Renal cortex interstitium (tissue), 11 donors: ENCODE data around the gene SECTM1. TPM values are rescaled to one million over a fixed set of nuclear protein-coding genes. Genes with fewer than 3 reads are reported as not detected.
A peak's percentile ranks its signal among the peaks of the same experiment; 100 is the strongest.
"Not testable (repeated sequence)": the region's sequence is repeated elsewhere in the genome, so short reads cannot be mapped to it uniquely, and the experiment has no call there.

Experiments used
- DNase-seq, 11 donors: peaks; one replicate each; pipeline ENCODE4 v3.0.0-alpha.2; 2013; ENCODE audit warnings: low read depth in 9 of 11, low spot score in 4 of 11; ENCODE audit errors: extremely low read depth in 1 of 11
- polyA plus RNA-seq, 3 donors: library from polyadenylated mRNA; unstranded; fragments of 120-200 nt; gene quantifications; one replicate each; pipeline ENCODE4 v1.2.1, GENCODE V29; 2013; ENCODE audit not compliant: insufficient read length in 3 of 3

Gene SECTM1
- polyA plus RNA-seq, 3 donors = 1.4 to 2.0 (median 1.8) TPM

DNA sequence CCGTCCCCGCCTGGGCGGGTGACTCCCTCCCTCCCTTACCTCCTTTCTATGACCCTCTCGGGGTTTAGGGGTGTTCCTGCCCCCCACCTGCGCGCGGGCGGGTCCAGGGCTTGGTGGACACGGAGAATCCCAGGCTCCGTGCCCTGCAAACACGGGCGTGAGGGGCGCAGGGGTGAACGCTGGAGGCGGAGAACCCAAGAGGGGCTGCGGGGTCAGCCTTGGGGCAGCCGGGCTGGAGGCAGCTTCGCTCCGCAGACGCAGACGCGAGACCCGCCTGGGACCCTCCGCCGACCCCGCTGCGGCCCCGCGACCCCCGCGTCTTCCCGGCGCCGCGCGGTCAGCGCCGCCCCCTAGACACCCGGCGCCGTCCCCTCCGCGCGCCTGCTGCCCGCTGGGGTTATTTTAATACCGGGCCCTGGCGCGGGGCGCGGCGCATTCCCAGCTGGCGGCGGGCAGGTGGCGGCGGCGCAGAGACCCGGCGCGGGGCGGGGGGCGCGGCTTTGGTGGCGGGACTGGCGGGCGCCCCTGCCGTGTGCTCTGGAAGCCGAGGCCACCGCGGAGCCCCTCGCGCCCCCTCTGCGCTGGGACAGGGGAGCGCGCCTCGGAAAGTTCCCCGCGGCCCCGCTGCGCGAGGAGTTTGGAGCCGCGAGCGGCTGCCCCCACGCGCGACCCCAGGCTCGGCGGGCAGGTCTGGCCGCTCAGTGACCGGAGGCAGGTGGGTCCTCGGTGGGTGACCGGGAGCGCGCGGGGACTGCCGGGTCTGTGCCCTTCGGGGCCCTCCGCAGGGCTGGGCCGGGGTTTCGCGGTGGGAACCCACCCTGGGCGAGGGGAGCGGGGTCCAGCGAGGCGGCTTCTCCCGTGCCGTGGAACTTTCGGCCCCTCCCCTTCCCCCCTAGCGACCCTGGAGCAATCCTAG is 38.0 kb upstream of the SECTM1 start, which contains the start of gene UTS2R:
Gene UTS2R (plus strand): TSS at position 433 of the 916 bp plus-strand sequence. CDS start 2,560 bp downstream, outside the sequence.
- no peak for DNase-seq

DNA sequence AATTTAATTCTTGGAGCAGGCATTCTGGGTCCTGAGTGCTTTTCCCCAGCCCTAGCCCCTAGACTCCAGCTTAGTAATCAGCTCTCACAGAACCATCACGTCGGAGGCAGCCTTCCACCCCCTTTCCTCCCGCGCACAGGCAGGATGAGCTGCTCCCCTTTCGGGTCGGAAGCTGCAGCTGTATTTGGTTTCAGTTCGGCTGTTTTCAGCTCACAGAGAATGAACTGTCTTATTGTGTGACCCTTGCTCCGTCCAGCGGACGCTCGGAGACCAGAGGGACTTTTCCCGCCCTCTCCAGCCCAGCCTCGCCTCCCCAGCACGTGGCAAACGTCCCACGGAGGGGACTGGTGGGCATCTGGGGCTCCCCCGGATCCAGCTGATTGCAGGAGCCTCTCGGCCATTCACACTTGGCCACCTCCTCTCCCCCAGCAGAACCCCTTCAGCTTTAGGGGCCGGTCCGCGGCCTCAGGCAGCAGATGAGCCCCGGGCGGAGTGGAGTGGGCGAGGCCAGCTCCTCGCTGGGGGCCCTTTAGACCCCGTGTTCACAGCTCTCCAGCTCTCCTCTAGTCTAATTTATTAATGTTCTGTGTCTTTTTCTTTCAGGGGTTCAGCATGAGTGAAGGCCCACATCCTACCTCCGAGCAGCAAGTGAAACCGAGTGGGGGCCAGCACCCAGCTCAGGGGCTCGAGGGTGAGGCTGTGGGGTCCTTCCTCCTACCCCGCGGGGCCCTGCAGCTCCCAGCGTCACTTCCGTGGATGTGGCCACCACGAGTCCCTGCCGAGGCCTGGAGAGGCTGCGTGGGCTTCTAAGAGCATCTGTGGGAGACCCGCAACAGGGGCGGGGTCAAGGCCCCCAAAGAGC is 37.1 kb upstream of the SECTM1 start:
- DNase-seq = no peak

GRCh38 chr17:82369211-82369610 is 35.6 kb upstream of the SECTM1 start:
- no peak for DNase-seq

GRCh38 chr17:82367724-82368524 is 34.4 kb upstream of the SECTM1 start:
- DNase-seq = no peak

- DNase-seq = no peak
Measured at GRCh38 chr17:82366749-82367148, 33.2 kb upstream of the SECTM1 start.

GRCh38 chr17:82365606-82366295 is 32.2 kb upstream of the SECTM1 start:
- DNase-seq = no peak

DNA sequence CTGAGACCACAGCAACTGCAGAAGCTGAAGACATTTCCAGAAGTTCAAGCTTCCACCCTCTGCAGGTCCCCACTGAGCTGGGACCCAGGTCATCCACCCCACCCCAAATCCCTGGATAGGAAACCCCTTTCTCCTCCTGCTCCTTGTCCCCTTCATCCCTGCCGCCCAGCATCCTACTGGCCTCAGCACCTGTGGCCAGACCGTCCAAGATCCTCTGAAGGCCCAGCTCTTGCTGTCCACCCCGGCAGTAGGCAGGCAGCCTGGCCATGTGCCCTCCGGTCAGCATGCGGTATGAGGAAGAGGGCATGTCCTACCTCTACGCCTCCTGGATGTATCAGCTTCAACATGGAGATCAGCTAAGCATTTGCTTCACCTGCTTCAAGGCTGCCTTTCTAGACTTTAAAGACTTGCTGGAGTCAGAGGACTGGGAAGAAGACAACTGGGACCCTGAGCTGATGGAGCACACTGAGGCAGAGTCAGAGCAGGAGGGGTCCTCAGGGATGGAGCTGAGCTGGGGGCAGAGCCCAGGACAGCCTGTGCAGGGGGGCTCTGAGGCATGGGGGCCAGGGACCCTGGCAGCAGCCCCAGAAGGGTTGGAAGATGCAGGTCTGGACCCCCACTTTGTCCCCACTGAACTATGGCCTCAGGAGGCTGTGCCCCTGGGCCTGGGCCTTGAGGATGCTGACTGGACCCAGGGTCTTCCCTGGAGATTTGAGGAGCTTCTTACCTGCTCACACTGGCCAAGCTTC is 28.5 kb upstream of the SECTM1 start:
- DNase-seq = no peak

- not testable (repeated sequence) for DNase-seq
Measured at GRCh38 chr17:82359451-82360074, 26.0 kb upstream of the SECTM1 start.

GRCh38 chr17:82358465-82359350 is 25.1 kb upstream of the SECTM1 start, which contains the start of gene TEX19:
Gene TEX19 (plus strand): TSS chr17:82359247. CDS start chr17:82362151, 2,904 bp downstream.
- DNase-seq = no peak

DNA sequence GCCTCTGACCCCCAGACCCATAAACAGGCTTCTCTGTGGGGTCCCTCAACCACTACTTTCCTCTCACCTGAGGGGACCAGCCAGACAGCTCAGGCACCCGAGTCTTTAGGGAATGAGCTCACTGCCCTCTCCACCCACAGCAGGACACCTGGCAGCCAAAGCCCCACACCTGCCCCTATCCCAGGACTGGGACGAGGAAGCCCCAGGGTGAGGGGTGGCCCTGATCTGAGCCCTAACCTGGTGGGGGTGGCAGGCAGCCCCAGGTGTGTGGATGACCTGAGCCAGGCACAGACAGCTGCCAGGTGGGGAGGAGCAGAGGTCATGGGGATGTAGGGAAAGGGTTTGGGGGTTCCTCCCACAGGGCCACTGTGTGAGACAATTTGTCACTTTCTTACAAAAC is 23.8 kb upstream of the SECTM1 start:
- no peak for DNase-seq

DNA sequence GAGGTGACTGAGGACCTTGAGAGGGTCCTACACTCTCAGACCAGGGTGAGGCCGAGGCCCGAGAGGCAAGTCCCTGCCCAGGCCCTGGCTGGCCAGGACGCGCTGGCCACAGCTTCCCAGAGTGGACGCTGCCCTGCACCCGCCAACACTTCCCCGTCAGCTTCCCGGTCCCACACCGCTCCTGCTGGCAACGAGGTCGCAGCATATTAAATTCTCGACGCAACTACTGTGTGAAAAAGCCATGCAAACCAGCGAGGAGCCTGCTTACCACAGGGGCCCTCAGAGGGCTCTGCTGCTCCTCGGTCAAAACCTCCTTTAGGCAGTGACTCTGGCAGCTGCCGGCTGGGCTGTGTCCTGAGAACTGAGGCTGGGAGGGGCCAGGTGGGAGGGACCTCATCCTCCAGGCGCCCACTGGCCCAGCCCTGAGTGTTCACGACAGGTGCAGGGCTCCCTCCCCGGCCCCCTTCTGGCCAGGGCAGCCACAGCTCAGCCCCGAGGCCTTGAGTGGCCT is 23.3 kb upstream of the SECTM1 start:
- no peak for DNase-seq

DNA sequence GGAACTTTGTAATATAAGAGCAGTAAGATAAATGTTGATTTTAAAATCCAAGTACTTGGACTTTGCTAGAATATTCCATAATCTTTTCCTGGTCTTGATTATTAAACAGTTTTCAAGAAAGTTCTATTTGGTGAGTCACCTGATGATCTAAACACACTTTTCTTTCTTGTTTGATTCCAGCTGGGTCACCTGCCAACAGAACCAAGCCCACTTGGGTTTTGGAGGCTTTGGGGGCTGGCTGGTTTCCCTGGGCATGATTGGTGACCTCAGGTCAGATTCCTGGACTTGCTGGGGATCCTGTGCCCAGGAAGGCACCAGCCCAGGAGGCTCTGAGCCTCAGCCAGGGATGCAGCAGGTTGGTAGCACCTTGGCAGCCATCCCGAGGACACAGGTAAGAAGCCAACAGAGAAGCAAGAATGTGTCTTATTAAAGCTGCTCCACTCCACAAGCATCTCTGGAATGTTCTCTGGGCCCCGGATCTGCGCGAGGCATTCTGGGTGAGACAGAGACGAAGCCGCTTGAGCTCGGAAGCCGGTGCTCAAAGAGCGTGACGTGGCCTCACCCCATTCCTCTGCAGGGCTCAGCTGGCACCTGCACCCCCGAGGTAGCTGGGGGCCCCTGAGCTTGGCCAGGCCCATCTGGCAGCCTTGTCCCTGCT is 22.3 kb upstream of the SECTM1 start:
- no peak for DNase-seq

DNA sequence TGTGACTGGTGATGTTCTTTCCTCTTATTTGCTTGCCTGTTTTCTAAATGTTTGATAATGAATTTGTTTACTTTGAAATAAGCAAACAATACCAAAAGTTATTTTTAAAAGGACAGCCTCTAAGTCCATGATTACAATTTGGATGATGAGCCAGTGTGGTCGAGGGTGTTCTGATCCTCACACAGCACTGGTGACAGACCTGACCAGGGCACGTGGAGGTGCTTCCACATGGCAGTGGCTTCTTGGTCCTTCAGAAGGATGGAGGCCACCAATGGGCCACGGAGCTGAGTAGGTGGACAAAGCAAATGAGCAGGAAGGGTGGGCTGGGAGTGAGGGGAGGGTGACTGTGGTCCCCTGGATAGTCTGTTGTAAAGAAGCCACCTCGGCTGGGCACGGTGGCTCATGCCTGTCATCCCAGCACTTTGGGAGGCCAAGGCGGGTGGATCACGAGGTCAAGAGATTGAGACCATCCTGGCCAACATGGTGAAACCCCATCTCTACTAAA is 21.3 kb upstream of the SECTM1 start:
- no peak for DNase-seq

DNA sequence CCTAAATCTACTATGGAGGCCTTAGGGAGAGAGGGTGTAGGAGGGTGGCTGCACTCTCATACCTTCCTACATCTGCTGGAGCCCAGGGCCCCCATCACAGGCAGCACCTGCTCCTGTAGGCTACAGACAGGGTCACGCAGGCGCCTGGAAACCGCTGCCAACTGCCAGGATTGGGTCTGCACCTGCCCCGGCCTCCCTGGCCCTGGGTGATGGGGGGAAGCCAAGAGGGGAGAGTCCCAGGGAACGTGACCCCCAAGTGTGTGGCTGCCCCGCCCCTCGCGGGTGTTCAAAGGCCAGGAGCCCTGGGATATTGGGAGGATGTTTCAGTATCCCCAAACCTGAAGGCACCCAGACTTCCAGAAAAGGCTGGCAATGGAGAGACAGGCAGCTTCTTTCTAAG is 19.9 kb upstream of the SECTM1 start:
- DNase-seq = no peak

GRCh38 chr17:82351713-82352488 is 18.3 kb upstream of the SECTM1 start:
- peak; percentile 63 to 88 (median 83) for DNase-seq
